Smooth muscle cell (in vitro differentiated cells): ENCODE data around the gene RGS7BP. TPM values are rescaled to one million over a fixed set of nuclear protein-coding genes. Genes with fewer than 3 reads are reported as not detected.

Experiments used
- DNase-seq: peaks from one replicate; lab custom pipeline; 2025; ENCODE audit not compliant: unreplicated experiment; lab: John Stamatoyannopoulos, UW
- H2AFZ ChIP-seq: fragments of 200-600 bp; sonication (generic); 2 replicates; pipeline ENCODE4 v1.6.0; 2016; ENCODE audit warnings: antibody characterized with exemption, low read depth, mild to moderate bottlenecking
- H3F3A ChIP-seq: fragments of 200-600 bp; sonication (generic); 2 replicates; pipeline ENCODE4 v1.6.0; 2017; ENCODE audit warnings: antibody characterized with exemption, low read depth
- H3K27ac ChIP-seq: fragments of 200-600 bp; sonication (generic); 2 replicates; pipeline ENCODE4 v1.5.1; 2016; ENCODE audit warnings: low read depth, mild to moderate bottlenecking
- H3K27me3 ChIP-seq: fragments of 200-600 bp; sonication (generic); 2 replicates; pipeline ENCODE4 v1.6.1; 2016; ENCODE audit warnings: low read depth, mild to moderate bottlenecking
- H3K36me3 ChIP-seq: fragments of 200-600 bp; sonication (generic); 2 replicates; pipeline ENCODE4 v1.5.1; 2016; ENCODE audit warnings: low read depth
- H3K4me1 ChIP-seq: fragments of 200-600 bp; sonication (generic); 2 replicates; pipeline ENCODE4 v1.5.1; 2016; ENCODE audit warnings: low read depth
- H3K4me2 ChIP-seq: fragments of 200-600 bp; sonication (generic); 2 replicates; pipeline ENCODE4 v1.6.0; 2016; ENCODE audit warnings: mild to moderate bottlenecking
- H3K4me3 ChIP-seq: fragments of 200-600 bp; sonication (generic); 2 replicates; pipeline ENCODE4 v1.5.1; 2016; ENCODE audit warnings: mild to moderate bottlenecking
- H3K79me2 ChIP-seq: fragments of 200-600 bp; sonication (generic); 2 replicates; pipeline ENCODE4 v1.6.0; 2016; ENCODE audit warnings: low read depth, mild to moderate bottlenecking
- H3K9ac ChIP-seq: fragments of 200-600 bp; sonication (generic); 2 replicates; pipeline ENCODE4 v1.6.0; 2016; ENCODE audit warnings: low read depth
- H3K9me3 ChIP-seq: fragments of 200-600 bp; sonication (generic); replicated peaks from 2 replicates; pipeline ENCODE4 v1.5.1; 2016; ENCODE audit warnings: low read depth
- H4K20me1 ChIP-seq: fragments of 200-600 bp; sonication (generic); 2 replicates; pipeline ENCODE4 v1.6.0; 2016; ENCODE audit warnings: low read depth
- WGBS: methylation state at CpG from one replicate; pipeline ENCODE4 v1.1.7; 2016; ENCODE audit warnings: low lambda C conversion rate; 5-methylcytosine and 5-hydroxymethylcytosine counted together
- polyA plus RNA-seq: library from polyadenylated mRNA; unstranded; fragments of >200 nt; fragmentation: Nextera tagmentation; extraction: Ambion mirVana; gene quantifications from 2 replicates; pipeline ENCODE4 v1.2.1, GENCODE V29; 2016
- total RNA-seq: library from RNA; depleted of rRNA; stranded (reverse); fragments of >200 nt; gene quantifications from 2 replicates; pipeline ENCODE4 v1.2.3, GENCODE V29; 2014
- TF ChIP-seq, protein P1 (sequence below): fragments of 200-600 bp; sonication (generic); IDR thresholded peaks from 2 replicates; pipeline ENCODE4 v1.5.1; 2017; ENCODE audit warnings: borderline replicate concordance, mild to moderate bottlenecking, antibody characterized with exemption; ENCODE audit not compliant: insufficient read depth, poor library complexity, severe bottlenecking

The RGS7BP gene
- total and polyA plus RNA-seq, 2 experiments from 2014 or later = not detected

- H3K27me3 ChIP-seq = no peaks in the 10 kb centered on the region
- H3K4me3 ChIP-seq = no peak overlapping the region
- H3K4me2 ChIP-seq = no peak overlapping the region
- H4K20me1 ChIP-seq = no peaks in the 10 kb centered on the region
- H2AFZ ChIP-seq = no peak overlapping the region
- TF ChIP-seq, protein P1, sequence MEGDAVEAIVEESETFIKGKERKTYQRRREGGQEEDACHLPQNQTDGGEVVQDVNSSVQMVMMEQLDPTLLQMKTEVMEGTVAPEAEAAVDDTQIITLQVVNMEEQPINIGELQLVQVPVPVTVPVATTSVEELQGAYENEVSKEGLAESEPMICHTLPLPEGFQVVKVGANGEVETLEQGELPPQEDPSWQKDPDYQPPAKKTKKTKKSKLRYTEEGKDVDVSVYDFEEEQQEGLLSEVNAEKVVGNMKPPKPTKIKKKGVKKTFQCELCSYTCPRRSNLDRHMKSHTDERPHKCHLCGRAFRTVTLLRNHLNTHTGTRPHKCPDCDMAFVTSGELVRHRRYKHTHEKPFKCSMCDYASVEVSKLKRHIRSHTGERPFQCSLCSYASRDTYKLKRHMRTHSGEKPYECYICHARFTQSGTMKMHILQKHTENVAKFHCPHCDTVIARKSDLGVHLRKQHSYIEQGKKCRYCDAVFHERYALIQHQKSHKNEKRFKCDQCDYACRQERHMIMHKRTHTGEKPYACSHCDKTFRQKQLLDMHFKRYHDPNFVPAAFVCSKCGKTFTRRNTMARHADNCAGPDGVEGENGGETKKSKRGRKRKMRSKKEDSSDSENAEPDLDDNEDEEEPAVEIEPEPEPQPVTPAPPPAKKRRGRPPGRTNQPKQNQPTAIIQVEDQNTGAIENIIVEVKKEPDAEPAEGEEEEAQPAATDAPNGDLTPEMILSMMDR = no peak
- H3K4me1 ChIP-seq = no peaks in the 10 kb centered on the region
- no peaks in the 10 kb centered on the region for H3K9me3 ChIP-seq
- no peaks in the 10 kb centered on the region for H3K79me2 ChIP-seq
- no peak overlapping the region for H3K9ac ChIP-seq
- DNase-seq = no peak
- H3K36me3 ChIP-seq = no peaks in the 10 kb centered on the region
- 87% methylated on average over 3 of the region's 3 CpGs for WGBS
- H3F3A ChIP-seq = no peaks in the 10 kb centered on the region
- H3K27ac ChIP-seq = no peak overlapping the region
Observed at GRCh38 chr5:64594025-64594424, 88.2 kb downstream of the RGS7BP start.

GRCh38 chr5:64594601-64595000 is 88.8 kb downstream of the RGS7BP start:
- no peak overlapping the region for H3K9ac ChIP-seq
- WGBS = 80% methylated on average over 4 of the region's 4 CpGs
- H3K79me2 ChIP-seq = no peaks in the 10 kb centered on the region
- H3K4me2 ChIP-seq = no peak overlapping the region
- H2AFZ ChIP-seq = no peak overlapping the region
- no peaks in the 10 kb centered on the region for H3K36me3 ChIP-seq
- H3K4me3 ChIP-seq = no peak overlapping the region
- H3F3A ChIP-seq = no peaks in the 10 kb centered on the region
- TF ChIP-seq, protein P1 = no peak
- H3K4me1 ChIP-seq = no peaks in the 10 kb centered on the region
- no peaks in the 10 kb centered on the region for H3K27me3 ChIP-seq
- no peaks in the 10 kb centered on the region for H3K9me3 ChIP-seq
- no peak overlapping the region for H3K27ac ChIP-seq
- H4K20me1 ChIP-seq = no peaks in the 10 kb centered on the region
- DNase-seq = no peak

DNA sequence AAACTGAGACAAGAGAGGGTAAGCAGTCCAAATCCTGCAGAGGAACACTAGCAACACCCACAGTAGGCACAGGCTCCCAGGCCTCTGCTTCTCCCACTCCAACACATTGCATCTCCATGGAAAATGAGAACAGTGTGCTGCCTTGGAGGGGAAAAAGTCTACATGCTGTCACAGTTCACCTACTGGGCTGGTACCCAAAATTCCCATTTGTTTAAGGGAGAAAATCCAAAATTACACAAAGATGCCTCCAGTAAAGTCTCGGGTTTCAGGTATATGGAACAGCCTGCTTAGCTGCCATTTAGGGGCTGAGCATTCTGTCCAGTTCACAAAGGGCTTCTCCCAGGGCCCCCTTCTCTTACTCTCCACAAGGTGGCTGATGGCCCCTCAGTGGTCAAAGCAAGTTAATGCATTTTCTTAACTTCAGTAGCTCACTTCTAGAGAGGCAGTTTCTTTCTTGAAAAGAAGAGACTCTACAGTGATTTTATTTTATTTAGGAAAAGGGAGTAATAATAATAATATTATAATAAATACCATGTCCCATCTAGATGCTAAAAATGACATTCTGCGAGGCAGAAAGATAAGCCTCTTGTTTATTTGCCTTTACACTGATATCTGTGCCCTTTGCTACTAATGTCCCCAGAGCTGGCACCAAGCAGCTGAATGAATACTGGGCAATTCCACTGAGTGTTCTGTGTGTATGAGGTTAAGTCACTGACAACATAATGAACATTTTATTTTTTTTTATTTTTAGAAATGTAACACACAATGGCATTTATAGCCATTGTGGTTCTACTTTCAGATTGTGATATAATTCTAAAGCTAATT is 89.4 kb downstream of the RGS7BP start:
- TF ChIP-seq, protein P1 = no peak

GRCh38 chr5:64599226-64599625 is 93.4 kb downstream of the RGS7BP start:
- H3K27ac ChIP-seq = no peak overlapping the region
- no peak overlapping the region for H2AFZ ChIP-seq
- no peaks in the 10 kb centered on the region for H3K27me3 ChIP-seq
- H3K9ac ChIP-seq = no peak overlapping the region
- H3K4me3 ChIP-seq = no peak overlapping the region
- no peak for DNase-seq
- TF ChIP-seq, protein P1 = no peak
- H3K79me2 ChIP-seq = no peaks in the 10 kb centered on the region
- H3F3A ChIP-seq = no peaks in the 10 kb centered on the region
- no peak overlapping the region for H3K4me2 ChIP-seq
- H3K36me3 ChIP-seq = no peaks in the 10 kb centered on the region
- H4K20me1 ChIP-seq = no peaks in the 10 kb centered on the region
- H3K4me1 ChIP-seq = no peaks in the 10 kb centered on the region
- H3K9me3 ChIP-seq = no peaks in the 10 kb centered on the region

More for the DNA sequence above, 89.4 kb downstream of the RGS7BP start:
- H3K4me3 ChIP-seq = no peak overlapping the region
- no peak overlapping the region for H3K27ac ChIP-seq
- H3K36me3 ChIP-seq = no peaks in the 10 kb centered on the region
- H4K20me1 ChIP-seq = no peaks in the 10 kb centered on the region
- H3K4me1 ChIP-seq = no peaks in the 10 kb centered on the region
- no peaks in the 10 kb centered on the region for H3F3A ChIP-seq
- no peaks in the 10 kb centered on the region for H3K9me3 ChIP-seq
- H3K27me3 ChIP-seq = no peaks in the 10 kb centered on the region
- H3K9ac ChIP-seq = no peak overlapping the region
- WGBS = 69% methylated on average over 2 of the region's 2 CpGs
- DNase-seq = no peak
- H2AFZ ChIP-seq = no peak overlapping the region
- no peak overlapping the region for H3K4me2 ChIP-seq
- no peaks in the 10 kb centered on the region for H3K79me2 ChIP-seq
